H1 (cell line): ENCODE data around the gene STX8. TPM values are rescaled to one million over a fixed set of nuclear protein-coding genes. Genes with fewer than 3 reads are reported as not detected.
A peak's percentile ranks its signal among the peaks of the same experiment; 100 is the strongest.

ENCODE experiments used
- HDAC2 ChIP-seq, 2 experiments: fragments of 300-600 bp in 1 of 2; sonication (generic) in 1 of 2; IDR thresholded peaks; 2 replicates each; pipeline ENCODE4 v1.6.1; 2011 to 2012; ENCODE audit warnings: low read depth in 2 of 2, low read length in 2 of 2, mild to moderate bottlenecking in 2 of 2, moderate library complexity in 2 of 2, borderline replicate concordance in 1 of 2, inconsistent platforms in 1 of 2
- JUND ChIP-seq: IDR thresholded peaks from 2 replicates; pipeline ENCODE4 v1.6.1; 2011; ENCODE audit warnings: mild to moderate bottlenecking, improper control_type of control experiment, low read length
- RXRA ChIP-seq: IDR thresholded peaks from 2 replicates; pipeline ENCODE4 v1.6.1; 2011; ENCODE audit warnings: low read depth, mild to moderate bottlenecking, low read length, moderate library complexity; ENCODE audit not compliant: insufficient read depth
- SAP30 ChIP-seq: fragments of 300-600 bp; sonication (generic); IDR thresholded peaks from 2 replicates; pipeline ENCODE4 v1.7.1; 2012; ENCODE audit warnings: low read length, moderate library complexity, mild to moderate bottlenecking, inconsistent platforms; ENCODE audit not compliant: insufficient read depth, insufficient replicate concordance
- SIN3A ChIP-seq, 2 experiments: IDR thresholded peaks in 1 of 2; conservative IDR thresholded peaks in 1 of 2; 2 replicates each; pipeline ENCODE4 v1.6.1; 2011 to 2012; ENCODE audit warnings: low read length in 2 of 2, improper control_type of control experiment in 1 of 2, low read depth in 1 of 2, mild to moderate bottlenecking in 1 of 2
- polyA plus RNA-seq, 7 experiments: library from polyadenylated mRNA; depleted of rRNA in 3 of 7; stranded (reverse) in 5 of 7; unstranded in 2 of 7; fragments of >200 nt in 5 of 7; fragments of 200-250 nt in 2 of 7; gene quantifications; 1 replicate in 5 of 7; 2 replicates in 1 of 7; 4 replicates in 1 of 7; pipeline versions ENCODE4 v1.2.1 to v1.2.3, GENCODE V29; 2011 to 2013; ENCODE audit warnings: missing spikeins in 2 of 7, mixed read lengths in 2 of 7
- total RNA-seq: library from RNA; stranded (reverse); fragmentation: NEBNext Ultra II Directional; extraction: Animal tissue kit (Norgen Biotek cat#: 25700); gene quantifications from 2 replicates; pipeline ENCODE4 v1.2.1, GENCODE V29; 2021
- TF ChIP-seq, protein P1 (sequence below), 3 experiments: IDR thresholded peaks; 1 replicate in 2 of 3; 2 replicates in 1 of 3; pipeline versions ENCODE4 v1.5.1 to v1.6.1; 2011; ENCODE audit warnings: low read length in 3 of 3, mild to moderate bottlenecking in 3 of 3, inconsistent platforms in 2 of 3, low read depth in 1 of 3, moderate library complexity in 1 of 3; ENCODE audit not compliant: insufficient read depth in 1 of 3; ENCODE audit errors: control extremely low read depth in 1 of 3
- TF ChIP-seq, protein P2 (sequence below): IDR thresholded peaks from 2 replicates; pipeline ENCODE4 v1.6.1; 2012; ENCODE audit warnings: inconsistent platforms

Gene STX8
- total and polyA plus RNA-seq, 2 of the 8 experiments (the other 6 are each of a cell fraction or from before 2014, with no cell fraction given) = 22.8 to 42.5 TPM

DNA sequence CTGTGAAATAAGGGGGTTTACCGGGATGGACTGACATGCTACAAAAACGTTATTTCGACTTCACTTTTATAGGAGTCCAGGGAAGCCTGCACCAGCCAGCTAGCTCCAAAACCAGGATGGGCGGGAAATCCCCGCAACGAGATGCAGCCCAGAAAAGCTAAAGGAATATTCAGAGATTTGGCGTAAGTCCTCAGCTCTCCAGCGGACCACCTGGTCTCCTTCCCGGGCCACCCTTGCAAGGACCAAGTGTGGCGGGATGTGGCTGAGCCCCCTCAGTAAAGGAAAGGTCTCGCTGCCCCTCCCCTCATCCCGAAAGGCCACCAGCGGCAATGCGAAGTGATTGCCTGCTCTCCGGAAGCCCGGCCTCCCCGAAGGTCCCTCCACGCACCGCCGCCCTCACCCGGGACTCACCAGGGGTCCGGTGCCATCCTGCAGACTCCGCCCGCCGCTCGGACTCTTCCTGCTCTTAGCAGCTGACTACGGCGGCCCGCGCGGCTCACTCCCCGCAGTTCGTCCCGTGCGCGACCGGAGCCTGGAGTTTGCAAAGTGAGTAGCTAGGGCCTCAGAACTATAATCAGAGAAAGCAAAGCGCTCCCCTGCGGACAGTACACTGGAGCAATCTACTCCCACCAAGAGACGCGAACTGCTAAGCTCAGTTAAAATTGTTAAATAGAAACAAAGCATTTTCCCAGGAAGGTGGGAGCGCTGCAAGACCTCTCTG, at the start of gene STX8 (continued):
- TF ChIP-seq SIN3A (conservative IDR thresholded peaks at IDR 0.05 in 1 of 2, IDR thresholded peaks at IDR 0.05 in 1 of 2; ENCODE audit: low read depth in 1 of 2, low read length in 2 of 2) (peak in 1 of 2 experiments; percentile 84; a peak in 3 of 4 replicates), HDAC2 (IDR thresholded peaks at IDR 0.05; ENCODE audit: borderline replicate concordance in 1 of 2, low read depth in 2 of 2, low read length in 2 of 2) (0 out of 4 replicates have a peak, but pooled peaks of 1 of the 2 experiments have one; percentile 50), JUND (no peak), RXRA (no peak), SAP30 (no peak)
- TF ChIP-seq, protein P1, sequence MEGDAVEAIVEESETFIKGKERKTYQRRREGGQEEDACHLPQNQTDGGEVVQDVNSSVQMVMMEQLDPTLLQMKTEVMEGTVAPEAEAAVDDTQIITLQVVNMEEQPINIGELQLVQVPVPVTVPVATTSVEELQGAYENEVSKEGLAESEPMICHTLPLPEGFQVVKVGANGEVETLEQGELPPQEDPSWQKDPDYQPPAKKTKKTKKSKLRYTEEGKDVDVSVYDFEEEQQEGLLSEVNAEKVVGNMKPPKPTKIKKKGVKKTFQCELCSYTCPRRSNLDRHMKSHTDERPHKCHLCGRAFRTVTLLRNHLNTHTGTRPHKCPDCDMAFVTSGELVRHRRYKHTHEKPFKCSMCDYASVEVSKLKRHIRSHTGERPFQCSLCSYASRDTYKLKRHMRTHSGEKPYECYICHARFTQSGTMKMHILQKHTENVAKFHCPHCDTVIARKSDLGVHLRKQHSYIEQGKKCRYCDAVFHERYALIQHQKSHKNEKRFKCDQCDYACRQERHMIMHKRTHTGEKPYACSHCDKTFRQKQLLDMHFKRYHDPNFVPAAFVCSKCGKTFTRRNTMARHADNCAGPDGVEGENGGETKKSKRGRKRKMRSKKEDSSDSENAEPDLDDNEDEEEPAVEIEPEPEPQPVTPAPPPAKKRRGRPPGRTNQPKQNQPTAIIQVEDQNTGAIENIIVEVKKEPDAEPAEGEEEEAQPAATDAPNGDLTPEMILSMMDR (IDR thresholded peaks at IDR 0.05; ENCODE audit: control extremely low read depth in 1 of 3, insufficient read depth in 1 of 3, low read depth in 1 of 3, low read length in 3 of 3) = no peak
- TF ChIP-seq, protein P2, sequence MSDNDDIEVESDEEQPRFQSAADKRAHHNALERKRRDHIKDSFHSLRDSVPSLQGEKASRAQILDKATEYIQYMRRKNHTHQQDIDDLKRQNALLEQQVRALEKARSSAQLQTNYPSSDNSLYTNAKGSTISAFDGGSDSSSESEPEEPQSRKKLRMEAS = peak; percentile 48
- TF ChIP-seq, all 59 proteins: peak for 8
